GM23248 (cell line): ENCODE results near the gene SNX19. TPM values are rescaled to one million over a fixed set of nuclear protein-coding genes. Genes with fewer than 3 reads are reported as not detected.
A peak's percentile ranks its signal among the peaks of the same experiment; 100 is the strongest.

ENCODE experiments used
- DNase-seq: peaks from one replicate; pipeline ENCODE4 v3.0.0-alpha.2; 2015
- H2AFZ ChIP-seq: fragments of 200-600 bp; sonication (generic); 2 replicates; pipeline ENCODE4 v1.6.1; 2016; ENCODE audit warnings: antibody characterized with exemption
- H3F3A ChIP-seq: fragments of 200-600 bp; sonication (generic); 2 replicates; pipeline ENCODE4 v1.6.1; 2016; ENCODE audit warnings: mild to moderate bottlenecking, antibody characterized with exemption, mixed run types; ENCODE audit not compliant: insufficient read depth
- H3K27ac ChIP-seq: fragments of 200-600 bp; sonication (generic); 2 replicates; pipeline ENCODE4 v1.5.1; 2016; ENCODE audit warnings: mild to moderate bottlenecking
- H3K27me3 ChIP-seq: fragments of 200-600 bp; sonication (generic); replicated peaks from 2 replicates; pipeline ENCODE4 v1.6.1; 2016; ENCODE audit warnings: mild to moderate bottlenecking; ENCODE audit not compliant: insufficient read depth
- H3K36me3 ChIP-seq: fragments of 200-600 bp; sonication (generic); 2 replicates; pipeline ENCODE4 v1.6.1; 2016; ENCODE audit warnings: low read depth, mild to moderate bottlenecking
- H3K4me1 ChIP-seq: fragments of 200-600 bp; sonication (generic); 2 replicates; pipeline ENCODE4 v1.6.1; 2016; ENCODE audit warnings: mild to moderate bottlenecking; ENCODE audit not compliant: insufficient read depth
- H3K4me2 ChIP-seq: fragments of 200-600 bp; sonication (generic); one replicate; pipeline ENCODE4 v1.6.1; 2016; ENCODE audit warnings: mild to moderate bottlenecking; ENCODE audit not compliant: unreplicated experiment
- H3K4me3 ChIP-seq: fragments of 200-600 bp; sonication (generic); 2 replicates; pipeline ENCODE4 v1.5.1; 2016; ENCODE audit warnings: mild to moderate bottlenecking
- H3K79me2 ChIP-seq: fragments of 200-600 bp; sonication (generic); 2 replicates; pipeline ENCODE4 v1.6.1; 2016; ENCODE audit warnings: mild to moderate bottlenecking; ENCODE audit not compliant: insufficient read depth
- H3K9ac ChIP-seq: fragments of 200-600 bp; sonication (generic); 2 replicates; pipeline ENCODE4 v1.6.1; 2016; ENCODE audit warnings: mild to moderate bottlenecking
- H3K9me2 ChIP-seq: fragments of 200-600 bp; sonication (generic); 2 replicates; pipeline ENCODE4 v1.6.1; 2016; ENCODE audit warnings: mixed run types, mild to moderate bottlenecking, moderate library complexity; ENCODE audit not compliant: insufficient read depth
- H3K9me3 ChIP-seq: fragments of 200-600 bp; sonication (generic); one replicate; pipeline ENCODE4 v1.6.1; 2017; ENCODE audit warnings: low read depth
- H4K20me1 ChIP-seq: fragments of 200-600 bp; sonication (generic); 2 replicates; pipeline ENCODE4 v1.6.0; 2016; ENCODE audit not compliant: insufficient read depth
- EZH2 ChIP-seq: fragments of 200-600 bp; sonication (generic); IDR thresholded peaks from 2 replicates; pipeline ENCODE4 v1.6.1; 2018; ENCODE audit warnings: antibody characterized with exemption, mild to moderate bottlenecking; ENCODE audit not compliant: insufficient read depth, poor library complexity, severe bottlenecking
- EZH2phosphoT487 ChIP-seq: fragments of 200-600 bp; sonication (generic); IDR thresholded peaks from 2 replicates; pipeline ENCODE4 v1.6.1; 2018; ENCODE audit warnings: antibody characterized with exemption, moderate library complexity, mild to moderate bottlenecking, low read depth; ENCODE audit not compliant: insufficient read depth
- WGBS, 2 experiments: methylation state at CpG; one replicate each; pipeline ENCODE4 v1.1.6; 2015 to 2017; ENCODE audit warnings: low lambda C conversion rate in 2 of 2, low coverage in 1 of 2; ENCODE audit errors: missing lambda C conversion rate in 2 of 2; 5-methylcytosine and 5-hydroxymethylcytosine counted together
- in situ Hi-C: fragments of 300-500 bp; cut with MboI; formaldehyde crosslinking; loops from 2 replicates; pipeline ENCODE4 v1.15.0; 2020
- polyA plus RNA-seq: library from polyadenylated mRNA; unstranded; fragments of >200 nt; fragmentation: Nextera tagmentation; extraction: Ambion mirVana; gene quantifications from 2 replicates; pipeline ENCODE4 v1.2.1, GENCODE V29; 2016
- total RNA-seq: library from RNA; depleted of rRNA; stranded (reverse); fragments of >200 nt; shearing (Covaris generic); gene quantifications from 2 replicates; pipeline ENCODE4 v1.2.3, GENCODE V29; 2014

Gene SNX19
- total and polyA plus RNA-seq, 2 experiments from 2014 or later: 40.3 to 81.9 TPM

DNA sequence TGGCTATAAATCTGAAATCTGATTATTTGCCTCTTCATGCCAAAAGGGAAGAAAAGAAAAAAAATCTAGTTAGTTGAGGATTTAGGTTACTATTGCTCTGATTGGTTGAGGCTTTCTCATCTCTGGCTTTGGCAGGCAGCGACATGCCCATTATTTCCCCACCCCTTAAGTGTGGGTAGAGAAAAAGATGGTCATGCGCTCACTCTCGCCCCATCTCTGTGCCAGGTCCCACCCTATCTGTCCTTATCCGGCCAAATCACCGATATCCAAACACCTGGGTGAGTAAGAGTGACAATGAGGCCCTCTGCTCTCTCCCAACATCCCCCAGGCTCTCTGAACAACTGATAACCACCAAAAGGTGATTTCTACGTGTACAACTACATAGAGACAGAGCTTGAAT, 31.2 kb upstream of the SNX19 start:
- H3K27ac ChIP-seq: no peak overlapping the region

DNA sequence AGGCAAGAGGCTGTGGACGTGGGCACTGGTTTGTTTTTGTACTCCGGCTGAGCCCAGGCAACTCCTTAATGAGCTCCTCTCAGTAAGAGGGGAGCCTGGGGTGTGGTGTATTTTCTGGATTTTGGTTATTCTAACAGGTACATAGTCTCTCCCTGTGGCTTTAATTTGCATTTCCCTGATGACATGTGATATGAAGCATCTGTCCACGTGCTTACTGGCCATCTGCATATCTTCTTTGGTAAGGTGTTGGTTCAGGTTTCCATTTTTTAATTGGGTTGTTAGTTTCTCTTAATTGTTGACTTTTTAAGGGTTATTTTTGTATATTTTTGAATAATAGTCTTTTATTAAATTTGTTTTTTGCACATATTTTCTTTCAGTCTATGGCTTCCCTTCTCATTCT, 30.8 kb upstream of the SNX19 start:
- no peak for TF ChIP-seq EZH2phosphoT487
- no peak for TF ChIP-seq EZH2
- Histone ChIP-seq H3K9me2 (no peaks in the 10 kb centered on the region), H3K9ac (no peak overlapping the region), H3K4me2 (no peak overlapping the region), H3K4me1 (peaks cover 25% of the 10 kb centered on the region), H3K9me3 (no peaks in the 10 kb centered on the region), H4K20me1 (no peaks in the 10 kb centered on the region), H3K4me3 (no peak overlapping the region), H2AFZ (no peak overlapping the region), H3K27ac (no peak overlapping the region), H3K36me3 (no peaks in the 10 kb centered on the region), H3F3A (peaks cover 4% of the 10 kb centered on the region), H3K27me3 (no peaks in the 10 kb centered on the region), H3K79me2 (no peaks in the 10 kb centered on the region)
- in situ Hi-C loops: no loop called here
- DNase-seq: no peak
- 69 to 74% methylated on average over 3 of the region's 3 CpGs for WGBS, 2 experiments

More for the DNA sequence above, 31.2 kb upstream of the SNX19 start:
- in situ Hi-C loops: no loop called here
- Histone ChIP-seq H3K27me3 (no peaks in the 10 kb centered on the region), H3K9me2 (no peaks in the 10 kb centered on the region), H3K4me2 (no peak overlapping the region), H3F3A (peaks cover 4% of the 10 kb centered on the region), H3K9me3 (no peaks in the 10 kb centered on the region), H3K4me3 (no peak overlapping the region), H4K20me1 (no peaks in the 10 kb centered on the region), H3K36me3 (no peaks in the 10 kb centered on the region), H3K4me1 (peaks cover 25% of the 10 kb centered on the region), H3K9ac (no peak overlapping the region), H3K79me2 (no peaks in the 10 kb centered on the region), H2AFZ (peak overlapping the region; percentile 62; the same call in 1 of the 2 replicates)
- 81 to 83% methylated on average over 6 of the region's 6 CpGs for WGBS, 2 experiments
- no peak for DNase-seq
- no peak for TF ChIP-seq EZH2phosphoT487
- TF ChIP-seq EZH2: no peak

DNA sequence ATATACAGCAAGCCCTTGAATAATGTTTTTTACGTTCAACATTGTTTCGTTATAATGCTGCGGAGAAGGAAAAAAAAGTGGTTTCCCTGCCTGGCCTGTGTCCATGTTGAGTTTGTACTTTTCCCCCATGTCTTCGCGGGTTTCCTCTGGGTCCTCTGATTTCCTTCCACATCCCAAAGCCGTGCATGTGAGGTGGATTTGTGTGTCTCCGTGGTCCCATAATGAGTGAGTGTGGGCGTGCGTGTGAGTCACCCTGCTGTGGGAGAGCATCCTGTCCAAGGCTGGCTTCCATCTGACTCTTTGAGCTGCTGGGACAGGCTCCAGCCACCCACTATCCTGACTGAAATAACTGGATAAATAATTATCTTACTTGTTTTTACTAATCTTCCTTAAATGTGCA, 29.6 kb upstream of the SNX19 start:
- 15 to 19% methylated on average over 9 of the region's 9 CpGs for WGBS, 2 experiments
- H3K79me2 ChIP-seq: no peaks in the 10 kb centered on the region
- no peaks in the 10 kb centered on the region for H3K27me3 ChIP-seq
- H3K9ac ChIP-seq: no peak overlapping the region
- no peaks in the 10 kb centered on the region for H3K9me3 ChIP-seq
- peak; percentile 95 for DNase-seq
- peaks cover 4% of the 10 kb centered on the region for H3F3A ChIP-seq
- H3K4me2 ChIP-seq: peak overlapping the region; percentile 57
- no peaks in the 10 kb centered on the region for H3K9me2 ChIP-seq
- in situ Hi-C loops: no loop called here
- peak overlapping the region; percentile 38 for H2AFZ ChIP-seq
- no peak for TF ChIP-seq EZH2
- no peak for TF ChIP-seq EZH2phosphoT487
- H3K36me3 ChIP-seq: no peaks in the 10 kb centered on the region
- H3K27ac ChIP-seq: peak overlapping the region; percentile 25; the same call in 1 of the 2 replicates
- H4K20me1 ChIP-seq: no peaks in the 10 kb centered on the region
- 0 out of 2 replicates have a peak overlapping the region, but pooled peaks have one; percentile 13 for H3K4me3 ChIP-seq
- peaks cover 26% of the 10 kb centered on the region for H3K4me1 ChIP-seq

DNA sequence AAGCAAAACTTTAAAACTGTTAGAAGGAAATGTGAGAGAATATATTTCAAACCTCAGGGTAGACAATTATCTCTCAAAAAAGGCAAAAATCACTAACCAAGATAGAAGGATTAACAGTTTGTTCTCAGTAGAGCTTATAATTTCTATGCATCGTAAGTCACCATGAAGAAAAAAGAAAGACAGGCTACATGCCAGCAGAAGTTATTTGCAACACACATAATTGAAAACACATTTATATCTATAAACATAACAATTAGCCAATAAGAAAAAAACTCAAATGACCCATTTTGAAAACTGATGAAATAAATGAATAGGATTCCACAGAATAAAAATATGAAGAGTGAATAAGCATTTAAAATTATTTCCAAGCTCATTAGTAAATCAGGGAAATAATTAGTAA, 24.4 kb upstream of the SNX19 start:
- DNase-seq: peak; percentile 62
- in situ Hi-C loops: no loop called here
- H3K27me3 ChIP-seq: no peaks in the 10 kb centered on the region

DNA sequence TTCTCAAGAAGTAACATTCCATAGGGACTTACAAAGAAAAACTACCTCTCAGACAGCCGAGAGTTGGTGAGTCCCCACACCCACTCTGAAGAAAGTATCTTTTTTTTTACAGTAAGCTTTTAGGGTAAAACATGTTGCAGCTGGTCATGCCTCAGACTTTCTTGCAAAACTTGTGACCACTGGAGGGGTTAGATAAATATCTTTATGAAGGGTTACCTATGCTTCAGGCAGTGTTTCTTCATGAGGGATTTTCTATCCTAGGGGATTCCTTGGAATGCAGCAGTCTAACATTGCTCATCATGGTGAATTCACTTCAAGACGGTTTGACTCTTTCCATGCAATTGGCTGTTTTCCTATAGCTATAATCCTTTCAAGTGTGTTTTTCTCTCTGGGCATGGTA, 20.8 kb upstream of the SNX19 start:
- no peak overlapping the region for H2AFZ ChIP-seq
- no peaks in the 10 kb centered on the region for H3K9me2 ChIP-seq
- no peak for DNase-seq
- no peak overlapping the region for H3K27ac ChIP-seq
- H3K4me1 ChIP-seq: peaks cover 6% of the 10 kb centered on the region; the same call in 1 of the 2 replicates
- H3K4me3 ChIP-seq: no peak overlapping the region
- no peak overlapping the region for H3K9ac ChIP-seq
- no peaks in the 10 kb centered on the region for H3F3A ChIP-seq
- H3K4me2 ChIP-seq: no peak overlapping the region
- H3K27me3 ChIP-seq: no peaks in the 10 kb centered on the region
- 83 to 92% methylated on average over 2 of the region's 2 CpGs for WGBS, 2 experiments
- H4K20me1 ChIP-seq: no peaks in the 10 kb centered on the region
- no peaks in the 10 kb centered on the region for H3K36me3 ChIP-seq
- no peak for TF ChIP-seq EZH2
- TF ChIP-seq EZH2phosphoT487: no peak
- H3K79me2 ChIP-seq: no peaks in the 10 kb centered on the region
- no peaks in the 10 kb centered on the region for H3K9me3 ChIP-seq
- in situ Hi-C loops: no loop called here

More for the DNA sequence above, 24.4 kb upstream of the SNX19 start:
- TF ChIP-seq EZH2: no peak
- TF ChIP-seq EZH2phosphoT487: no peak
- no peak overlapping the region for H3K27ac ChIP-seq
- WGBS, 2 experiments: 3 to 4% methylated on average over 1 of the region's 1 CpG
- no peaks in the 10 kb centered on the region for H3F3A ChIP-seq
- H3K4me3 ChIP-seq: no peak overlapping the region
- no peaks in the 10 kb centered on the region for H4K20me1 ChIP-seq
- no peaks in the 10 kb centered on the region for H3K36me3 ChIP-seq
- no peaks in the 10 kb centered on the region for H3K9me2 ChIP-seq
- no peaks in the 10 kb centered on the region for H3K9me3 ChIP-seq
- H3K79me2 ChIP-seq: no peaks in the 10 kb centered on the region
- H3K4me1 ChIP-seq: peaks cover 12% of the 10 kb centered on the region
- H3K4me2 ChIP-seq: peak overlapping the region; percentile 16
- H2AFZ ChIP-seq: peak overlapping the region; percentile 33
- no peak overlapping the region for H3K9ac ChIP-seq
